HG03432 (cell line): ENCODE results near the gene ZNF521.

Experiments
- ATAC-seq: cut with Tn5 transposase; IDR thresholded peaks from one replicate; pipeline ENCODE4 v1.9.1; 2021; ENCODE audit warnings: mild to moderate bottlenecking, moderate library complexity; ENCODE audit not compliant: unreplicated experiment

The ZNF521 gene

GRCh38 chr18:25136416-25137196 lies 215.4 kb downstream of the ZNF521 start:
- no peak for ATAC-seq

DNA sequence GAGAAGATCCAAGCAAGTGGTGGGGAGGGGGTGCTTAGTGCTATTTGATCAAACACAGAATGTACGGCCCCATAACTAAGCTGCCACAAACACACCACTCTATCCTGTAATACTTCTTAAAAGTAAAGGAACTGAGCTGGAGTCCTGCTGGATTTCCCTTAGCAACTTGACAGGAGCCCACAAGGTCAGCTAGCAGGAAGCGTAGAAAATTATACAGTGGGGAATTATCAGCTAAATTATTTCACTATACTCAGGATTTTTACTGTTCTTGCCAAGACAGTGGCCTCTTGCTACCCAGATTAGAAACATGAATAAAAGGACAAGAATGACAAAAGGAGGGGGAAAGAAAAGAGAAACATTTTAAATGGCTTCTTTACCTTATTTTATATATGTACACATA lies 217.1 kb downstream of the ZNF521 start:
- no peak for ATAC-seq

- ATAC-seq = no peak
These were observed 218.1 kb downstream of the ZNF521 start for GRCh38 chr18:25133879-25134278.

DNA sequence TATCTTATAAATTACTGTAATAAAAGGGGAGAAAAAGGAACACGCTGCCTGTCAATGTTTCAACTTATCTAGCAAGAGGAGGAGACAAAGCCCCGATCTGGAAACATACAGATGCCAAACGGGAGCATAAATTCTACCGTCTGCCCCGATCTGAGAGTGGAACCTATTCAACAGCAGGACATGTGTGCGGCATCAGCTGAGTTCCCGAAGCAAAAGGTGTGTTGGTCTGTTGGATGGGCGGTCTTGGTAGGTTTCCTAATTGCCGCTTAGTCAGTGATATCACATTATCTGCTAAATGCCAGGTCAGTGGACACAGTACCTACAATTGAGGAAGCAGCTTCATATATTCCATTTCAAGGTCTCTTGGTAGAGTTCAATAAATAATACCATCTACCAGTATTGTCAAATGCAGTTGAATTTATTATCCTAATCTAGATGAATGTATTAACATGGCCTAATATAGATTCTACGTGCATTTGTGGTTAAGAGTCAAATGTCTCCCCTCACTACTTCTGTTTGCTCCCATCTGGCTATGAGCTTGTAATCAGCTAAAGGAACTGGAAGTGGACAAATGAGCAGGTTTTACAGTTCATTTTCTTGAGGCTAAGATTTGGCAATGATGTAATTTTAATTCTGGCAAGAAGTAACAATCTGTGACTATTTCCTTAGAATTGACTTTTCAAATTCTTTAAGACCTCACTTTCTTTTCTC lies 219.0 kb downstream of the ZNF521 start:
- ATAC-seq = no peak

DNA sequence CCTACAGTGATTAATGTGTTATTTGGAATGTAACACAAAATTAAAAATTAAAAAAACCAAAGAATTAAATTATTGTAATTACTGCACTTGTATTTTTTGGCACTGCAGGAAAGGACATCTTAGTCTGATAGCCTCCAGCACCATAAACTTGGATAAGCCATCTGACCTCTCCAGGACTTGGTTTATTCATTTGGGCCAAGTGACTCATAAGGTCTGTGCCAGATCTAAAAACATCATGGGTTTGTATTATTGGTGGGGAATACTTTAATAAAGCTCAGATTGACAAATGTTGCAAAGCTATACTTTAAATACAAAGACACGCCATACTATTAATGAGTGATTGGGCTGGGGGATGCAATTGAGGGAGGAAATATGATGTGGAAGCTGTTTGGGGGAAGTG lies 225.2 kb downstream of the ZNF521 start:
- no peak for ATAC-seq

GRCh38 chr18:25125680-25126079 lies 226.3 kb downstream of the ZNF521 start:
- ATAC-seq = no peak

- ATAC-seq = no peak
These were observed 228.3 kb downstream of the ZNF521 start for GRCh38 chr18:25123438-25124232.

DNA sequence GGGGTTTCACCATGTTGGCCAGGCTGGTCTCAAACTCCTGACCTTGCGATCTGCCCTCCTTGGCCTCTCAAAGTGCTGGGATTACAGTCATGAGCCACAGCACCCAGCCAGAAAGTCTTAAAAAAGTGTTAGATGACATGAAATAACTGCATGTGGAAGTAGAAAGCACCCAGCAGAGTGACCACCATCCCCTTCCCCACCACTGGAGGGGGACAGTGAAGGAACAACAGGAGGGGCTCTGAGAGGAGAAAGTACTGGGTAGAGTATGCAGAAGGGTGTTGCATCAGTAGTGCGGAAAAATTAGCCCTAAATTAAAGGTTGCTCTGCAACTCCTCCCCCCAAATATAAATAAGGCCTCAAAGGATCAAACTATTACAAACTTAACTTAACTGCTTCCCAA lies 230.5 kb downstream of the ZNF521 start:
- no peak for ATAC-seq

- ATAC-seq = no peak
These were observed 238.4 kb downstream of the ZNF521 start for GRCh38 chr18:25113566-25113965.

DNA sequence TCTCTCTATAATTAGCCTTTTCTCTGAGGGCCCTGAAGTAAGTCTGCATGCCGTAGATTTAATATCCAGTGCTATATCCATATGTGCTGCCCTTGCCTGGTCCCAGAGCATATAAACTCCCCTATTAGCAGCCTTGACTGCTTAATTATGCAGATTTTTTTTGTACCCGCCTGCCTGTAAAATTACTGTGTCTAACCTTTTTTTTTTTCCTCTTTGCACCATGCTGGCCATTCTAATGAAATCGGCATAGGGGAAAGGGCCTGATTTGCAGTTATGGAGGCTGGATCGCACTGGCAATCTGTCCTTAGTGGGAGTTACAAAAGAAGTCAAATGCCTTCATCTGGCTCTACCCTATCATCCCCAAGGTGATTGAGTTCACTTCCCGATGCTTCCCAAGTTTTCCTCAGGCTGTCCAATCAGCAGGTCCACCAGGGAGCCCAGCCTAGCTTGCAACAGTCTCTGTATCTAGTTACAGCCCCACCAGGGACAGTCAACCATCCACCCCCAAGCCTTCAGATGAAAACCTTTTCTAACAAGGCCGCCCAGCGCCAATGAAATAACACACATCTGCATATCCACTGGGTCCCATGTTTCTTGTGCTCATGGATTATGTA lies 239.0 kb downstream of the ZNF521 start:
- no peak for ATAC-seq

GRCh38 chr18:25111377-25112288 lies 240.3 kb downstream of the ZNF521 start:
- no peak for ATAC-seq

- no peak for ATAC-seq
These were observed 242.5 kb downstream of the ZNF521 start for GRCh38 chr18:25109484-25109883.

DNA sequence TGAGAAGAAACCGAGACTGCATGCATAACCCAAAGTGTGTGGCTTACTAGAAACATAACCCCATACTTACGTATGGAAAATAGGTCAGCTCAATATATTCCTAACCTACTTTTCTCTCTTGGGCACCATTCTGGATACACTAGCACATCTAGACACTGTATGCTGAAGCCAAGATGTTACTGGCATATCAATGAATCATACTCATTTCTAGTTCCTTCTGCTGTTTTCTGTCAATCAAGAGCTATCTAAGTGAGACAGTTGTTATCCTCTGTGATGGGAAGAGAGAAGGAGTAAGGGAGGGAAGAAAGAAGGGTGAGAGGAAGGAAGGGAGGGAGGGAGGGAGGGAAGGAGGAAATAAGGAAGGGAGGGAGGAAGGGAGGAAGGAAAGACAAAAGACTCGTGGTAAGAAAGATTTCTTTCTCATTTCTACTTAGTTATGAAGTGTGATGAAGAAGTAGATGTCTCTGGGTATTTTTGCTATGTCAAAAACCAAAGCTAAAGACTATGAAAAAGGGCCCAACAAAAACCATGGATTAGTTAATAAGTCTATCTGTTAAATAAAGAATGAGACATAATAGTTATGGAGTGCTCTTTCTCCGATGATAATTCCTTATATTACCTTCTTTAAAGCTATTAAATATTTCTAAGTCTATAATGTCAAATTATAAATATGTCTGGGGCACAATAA lies 248.4 kb downstream of the ZNF521 start:
- ATAC-seq = no peak

DNA sequence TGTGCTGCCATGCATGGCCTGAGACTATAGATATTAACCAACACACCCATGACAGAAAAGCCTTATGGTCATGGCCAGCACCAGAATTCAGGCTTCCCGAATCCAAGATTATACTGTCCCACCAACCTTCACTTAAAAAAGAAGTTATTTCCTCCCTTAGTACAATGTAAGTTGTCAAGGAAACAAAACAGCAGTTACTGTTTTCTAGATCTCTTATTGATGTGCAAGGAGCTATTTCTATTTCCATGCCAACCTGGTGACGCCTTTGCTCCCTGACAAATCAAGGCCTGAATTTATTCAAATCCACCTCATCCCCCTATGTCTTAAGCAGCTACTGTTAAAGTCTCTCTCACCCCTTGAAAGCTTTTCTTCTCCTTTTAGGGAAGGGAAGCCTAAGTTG lies 249.3 kb downstream of the ZNF521 start:
- ATAC-seq = no peak

DNA sequence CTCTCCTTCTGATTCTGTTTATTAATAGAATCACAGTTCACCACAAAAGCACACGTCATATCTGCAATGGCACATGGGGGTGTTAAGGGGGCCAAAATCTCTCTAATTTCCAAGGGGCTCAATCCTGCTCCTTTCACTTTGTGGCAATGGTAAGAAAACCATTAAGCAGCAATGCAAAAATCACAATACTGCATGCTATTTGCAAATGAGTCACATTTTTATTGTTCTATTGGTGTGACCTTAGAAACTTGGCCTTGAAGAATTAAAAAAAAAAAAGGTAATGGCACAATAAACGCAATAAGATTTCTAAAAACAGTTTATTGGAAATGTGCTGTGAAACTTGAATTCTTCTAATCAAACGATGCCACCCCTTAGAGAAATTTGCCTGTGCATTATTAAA lies 251.5 kb downstream of the ZNF521 start:
- no peak for ATAC-seq

- ATAC-seq = no peak
These were observed 252.1 kb downstream of the ZNF521 start for GRCh38 chr18:25099895-25100294.

DNA sequence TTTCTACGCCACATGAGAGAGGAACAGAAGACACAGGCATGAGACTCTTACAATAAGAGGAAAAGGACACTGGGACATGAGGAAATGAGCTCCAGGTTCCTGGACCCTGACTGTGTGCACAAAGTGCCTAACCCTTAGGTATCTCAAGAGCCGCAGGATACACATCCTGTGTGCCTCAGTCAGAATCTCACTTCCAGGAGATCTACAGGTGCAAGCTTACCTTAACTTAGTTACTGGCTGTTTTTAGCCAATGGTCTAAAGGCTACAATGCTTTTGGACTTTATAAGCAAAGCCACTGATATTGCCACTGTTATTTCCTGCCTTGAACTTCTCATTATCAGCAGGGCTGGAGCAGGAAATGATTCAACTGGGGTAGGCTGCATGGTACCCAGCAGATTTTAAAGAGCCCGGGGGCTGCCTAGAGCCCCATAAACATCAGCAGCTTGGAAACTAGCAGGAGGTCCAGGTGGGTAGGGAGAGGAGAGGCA lies 254.4 kb downstream of the ZNF521 start:
- ATAC-seq = no peak

DNA sequence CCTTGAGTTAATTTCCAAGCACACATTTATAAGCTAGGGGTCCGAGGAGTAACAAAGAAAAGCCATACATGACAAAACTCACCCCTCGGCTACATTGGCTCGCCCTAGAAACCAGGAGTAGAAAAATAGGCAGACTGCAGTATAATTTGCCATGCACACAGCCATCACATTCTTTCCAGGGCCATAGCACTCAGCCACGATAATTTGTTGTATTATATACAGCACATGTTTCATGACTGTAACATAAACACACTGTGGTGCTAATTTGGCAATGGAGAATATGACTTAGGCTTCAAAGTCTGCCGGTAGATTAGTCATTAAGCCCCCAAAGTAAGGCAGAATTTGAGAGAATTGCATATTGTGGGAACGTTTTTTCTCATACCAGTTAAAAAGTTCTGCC lies 254.9 kb downstream of the ZNF521 start:
- no peak for ATAC-seq

DNA sequence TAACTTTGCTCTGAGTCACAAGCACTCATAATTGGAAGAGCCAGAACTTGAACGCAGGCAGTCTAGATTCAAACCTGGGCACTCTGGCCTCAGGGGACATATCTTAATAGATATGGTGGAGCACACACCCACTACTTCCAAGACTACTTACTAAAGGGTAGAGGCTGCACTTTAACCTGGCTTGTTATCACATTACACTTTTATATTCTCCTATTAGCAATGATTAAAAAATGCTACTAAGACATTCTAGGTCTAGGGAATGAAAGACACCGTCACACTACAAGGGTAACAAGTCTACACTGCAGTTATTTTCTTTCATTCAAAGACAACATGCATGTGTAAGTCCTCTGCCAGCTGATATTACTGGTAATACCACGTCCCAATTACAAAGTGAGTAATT lies 258.8 kb downstream of the ZNF521 start:
- no peak for ATAC-seq
